22Rv1 (cell line): ENCODE results near the gene MAGI2.

Experiments
- ZFX ChIP-seq: fragments of 450-650 bp; IDR thresholded peaks from 2 replicates; pipeline ENCODE4 v1.6.1; 2017; ENCODE audit warnings: antibody characterized with exemption, borderline replicate concordance
- TF ChIP-seq, protein P1 (sequence below): fragments of 450-650 bp; IDR thresholded peaks from 2 replicates; pipeline ENCODE4 v1.5.1; 2017; ENCODE audit warnings: mild to moderate bottlenecking

DNA sequence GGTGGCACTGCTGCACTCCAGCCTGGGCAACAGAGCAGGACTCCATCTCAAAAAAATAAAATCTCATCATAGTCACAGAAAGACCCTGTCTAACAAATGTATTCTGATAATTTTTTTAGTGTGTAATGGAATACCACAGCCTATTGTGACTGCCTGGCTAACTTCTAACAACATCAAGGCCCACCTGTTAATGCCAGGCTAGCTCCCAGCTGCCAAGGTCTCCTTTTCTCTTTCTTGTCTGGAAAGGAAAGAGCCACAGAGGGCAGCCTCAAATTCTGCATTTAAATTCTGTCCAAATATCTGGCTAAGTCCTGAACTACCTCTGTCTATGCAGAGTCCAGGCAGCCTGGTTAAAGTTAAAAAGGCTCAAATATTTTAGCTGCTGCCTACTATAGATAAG, 700.9 kb downstream of the MAGI2 start:
- TF ChIP-seq, protein P1, sequence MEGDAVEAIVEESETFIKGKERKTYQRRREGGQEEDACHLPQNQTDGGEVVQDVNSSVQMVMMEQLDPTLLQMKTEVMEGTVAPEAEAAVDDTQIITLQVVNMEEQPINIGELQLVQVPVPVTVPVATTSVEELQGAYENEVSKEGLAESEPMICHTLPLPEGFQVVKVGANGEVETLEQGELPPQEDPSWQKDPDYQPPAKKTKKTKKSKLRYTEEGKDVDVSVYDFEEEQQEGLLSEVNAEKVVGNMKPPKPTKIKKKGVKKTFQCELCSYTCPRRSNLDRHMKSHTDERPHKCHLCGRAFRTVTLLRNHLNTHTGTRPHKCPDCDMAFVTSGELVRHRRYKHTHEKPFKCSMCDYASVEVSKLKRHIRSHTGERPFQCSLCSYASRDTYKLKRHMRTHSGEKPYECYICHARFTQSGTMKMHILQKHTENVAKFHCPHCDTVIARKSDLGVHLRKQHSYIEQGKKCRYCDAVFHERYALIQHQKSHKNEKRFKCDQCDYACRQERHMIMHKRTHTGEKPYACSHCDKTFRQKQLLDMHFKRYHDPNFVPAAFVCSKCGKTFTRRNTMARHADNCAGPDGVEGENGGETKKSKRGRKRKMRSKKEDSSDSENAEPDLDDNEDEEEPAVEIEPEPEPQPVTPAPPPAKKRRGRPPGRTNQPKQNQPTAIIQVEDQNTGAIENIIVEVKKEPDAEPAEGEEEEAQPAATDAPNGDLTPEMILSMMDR: no peak
- TF ChIP-seq ZFX: no peak
